Measurements from ENCODE around the gene ITGA1. TPM values are rescaled to one million over a fixed set of nuclear protein-coding genes. Genes with fewer than 3 reads are reported as not detected.

ITGA1 gene
- total RNA-seq, 1 donor from 2014 or later: 33.5 TPM

DNA sequence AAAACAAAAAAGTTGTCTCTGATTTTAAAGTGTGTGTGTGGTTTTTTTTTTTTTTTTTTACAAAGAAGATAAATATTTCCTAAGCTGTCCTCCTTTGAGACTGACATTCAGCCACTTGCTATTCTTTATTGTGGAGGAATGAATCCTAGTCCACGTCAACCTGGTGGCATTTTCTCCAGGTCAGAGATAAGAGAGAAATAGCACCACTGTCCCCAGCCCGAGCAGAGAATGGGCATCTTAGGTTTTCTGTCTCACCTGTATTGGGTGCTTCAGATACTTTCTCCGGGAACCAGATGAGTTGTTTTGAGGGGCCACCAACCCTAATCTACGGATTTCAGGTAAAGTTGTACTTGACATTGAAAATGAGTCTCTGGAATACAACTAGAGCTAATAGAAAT is 202.8 kb downstream of the ITGA1 start:
- no peak for DNase-seq (ENCODE audit: low spot score)
- peak overlapping the region; percentile 83 for H3K4me3 Mint-ChIP-seq (ENCODE audit: unreplicated experiment)
- H3K36me3 Mint-ChIP-seq (ENCODE audit: low read depth, unreplicated experiment): peaks cover 6% of the 10 kb centered on the region
- no peaks in the 10 kb centered on the region for H3K9me3 Mint-ChIP-seq (ENCODE audit: unreplicated experiment)
- no peaks in the 10 kb centered on the region for H3K27me3 Mint-ChIP-seq (ENCODE audit: unreplicated experiment)
- H3K4me1 Mint-ChIP-seq (ENCODE audit: unreplicated experiment): peaks cover 47% of the 10 kb centered on the region
- no peak for TF ChIP-seq CTCF (IDR thresholded peaks at IDR 0.05; ENCODE audit: unreplicated experiment)
- H3K27ac Mint-ChIP-seq (ENCODE audit: unreplicated experiment): no peak overlapping the region

- H3K9me3 Mint-ChIP-seq (ENCODE audit: unreplicated experiment): no peaks in the 10 kb centered on the region
- no peaks in the 10 kb centered on the region for H3K27me3 Mint-ChIP-seq (ENCODE audit: unreplicated experiment)
- H3K4me1 Mint-ChIP-seq (ENCODE audit: unreplicated experiment): peaks cover 26% of the 10 kb centered on the region
Measured at GRCh38 chr5:52993367-52993766, 205.7 kb downstream of the ITGA1 start.

GRCh38 chr5:52994266-52994665 is 206.6 kb downstream of the ITGA1 start:
- no peak overlapping the region for H3K4me3 Mint-ChIP-seq (ENCODE audit: unreplicated experiment)

More at GRCh38 chr5:52993367-52993766, 205.7 kb downstream of the ITGA1 start:
- H3K4me3 Mint-ChIP-seq (ENCODE audit: unreplicated experiment): no peak overlapping the region
- no peak overlapping the region for H3K27ac Mint-ChIP-seq (ENCODE audit: unreplicated experiment)
- no peak for TF ChIP-seq CTCF (IDR thresholded peaks at IDR 0.05; ENCODE audit: unreplicated experiment)
- no peaks in the 10 kb centered on the region for H3K36me3 Mint-ChIP-seq (ENCODE audit: low read depth, unreplicated experiment)
- DNase-seq (ENCODE audit: low spot score): no peak

DNA sequence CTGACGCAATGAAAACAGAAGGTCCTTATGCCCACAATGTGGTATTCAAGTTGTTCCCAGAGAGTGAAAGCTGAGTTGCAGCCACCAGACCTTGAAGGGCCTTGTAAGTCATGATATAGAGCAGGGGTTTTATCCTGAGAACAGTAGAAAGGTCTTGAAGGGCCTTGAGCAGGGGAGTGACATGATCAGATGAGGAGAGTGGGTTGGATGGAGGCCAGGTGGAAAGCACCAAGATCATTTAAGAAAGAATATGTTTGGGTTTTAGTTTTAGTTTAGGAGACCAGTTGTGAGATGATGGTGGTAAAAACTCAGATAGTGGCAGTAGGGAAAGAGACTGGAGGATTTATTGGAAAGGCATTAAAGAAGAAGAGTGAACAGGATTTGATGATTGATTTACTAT is 207.4 kb downstream of the ITGA1 start:
- no peak for TF ChIP-seq CTCF (IDR thresholded peaks at IDR 0.05; ENCODE audit: unreplicated experiment)
- DNase-seq (ENCODE audit: low spot score): no peak
- Mint-ChIP-seq H3K36me3 (ENCODE audit: low read depth, unreplicated experiment) (no peaks in the 10 kb centered on the region), H3K27me3 (ENCODE audit: unreplicated experiment) (no peaks in the 10 kb centered on the region), H3K9me3 (ENCODE audit: unreplicated experiment) (no peaks in the 10 kb centered on the region), H3K27ac (ENCODE audit: unreplicated experiment) (no peak overlapping the region), H3K4me1 (ENCODE audit: unreplicated experiment) (peaks cover 21% of the 10 kb centered on the region), H3K4me3 (ENCODE audit: unreplicated experiment) (no peak overlapping the region)

More at GRCh38 chr5:52994266-52994665, 206.6 kb downstream of the ITGA1 start:
- no peaks in the 10 kb centered on the region for H3K27me3 Mint-ChIP-seq (ENCODE audit: unreplicated experiment)
- no peaks in the 10 kb centered on the region for H3K9me3 Mint-ChIP-seq (ENCODE audit: unreplicated experiment)
- DNase-seq (ENCODE audit: low spot score): no peak
- no peak for TF ChIP-seq CTCF (IDR thresholded peaks at IDR 0.05; ENCODE audit: unreplicated experiment)
- no peaks in the 10 kb centered on the region for H3K36me3 Mint-ChIP-seq (ENCODE audit: low read depth, unreplicated experiment)
- peaks cover 23% of the 10 kb centered on the region for H3K4me1 Mint-ChIP-seq (ENCODE audit: unreplicated experiment)
- H3K27ac Mint-ChIP-seq (ENCODE audit: unreplicated experiment): no peak overlapping the region

DNA sequence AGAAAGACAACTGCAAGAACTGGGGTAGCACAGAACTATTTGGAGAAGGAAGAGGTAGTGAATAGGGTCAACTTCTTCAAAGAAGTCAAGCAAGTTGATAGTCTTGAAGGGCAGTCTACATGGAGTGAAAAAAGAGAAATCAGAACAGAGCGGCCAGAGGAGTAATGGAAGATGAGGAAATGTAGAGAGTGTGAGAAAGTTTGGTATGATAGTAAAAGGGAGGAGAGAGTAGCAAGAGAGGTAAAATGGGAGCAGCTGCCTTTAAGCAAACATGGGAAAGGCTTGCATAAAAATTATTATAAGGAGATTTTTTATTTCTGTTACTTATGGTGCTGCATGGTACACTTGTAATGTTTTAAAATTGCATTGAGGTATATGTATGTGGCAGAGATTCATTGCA is 208.2 kb downstream of the ITGA1 start:
- no peak for DNase-seq (ENCODE audit: low spot score)
- no peak overlapping the region for H3K27ac Mint-ChIP-seq (ENCODE audit: unreplicated experiment)
- TF ChIP-seq CTCF (IDR thresholded peaks at IDR 0.05; ENCODE audit: unreplicated experiment): no peak
- H3K27me3 Mint-ChIP-seq (ENCODE audit: unreplicated experiment): no peaks in the 10 kb centered on the region
- no peak overlapping the region for H3K4me3 Mint-ChIP-seq (ENCODE audit: unreplicated experiment)
- H3K4me1 Mint-ChIP-seq (ENCODE audit: unreplicated experiment): peaks cover 14% of the 10 kb centered on the region
- H3K9me3 Mint-ChIP-seq (ENCODE audit: unreplicated experiment): no peaks in the 10 kb centered on the region
- H3K36me3 Mint-ChIP-seq (ENCODE audit: low read depth, unreplicated experiment): no peaks in the 10 kb centered on the region
